SK-N-MC (cell line): ENCODE results near the gene SCNN1A.

ENCODE experiments used
- DNase-seq: peaks from one replicate; pipeline ENCODE4 v3.0.0-alpha.2; 2011; ENCODE audit warnings: low read depth, low spot score
- H3K27ac ChIP-seq: fragments of 200-600 bp; sonication (generic); 2 replicates; pipeline ENCODE4 v1.5.1; 2016; ENCODE audit warnings: mixed run types
- H3K36me3 ChIP-seq: fragments of 200-600 bp; sonication (generic); 2 replicates; pipeline ENCODE4 v1.6.1; 2017; ENCODE audit warnings: antibody characterized with exemption, low read length, mixed read lengths; ENCODE audit not compliant: insufficient read depth
- H3K4me3 ChIP-seq: fragments of 200-600 bp; sonication (generic); 2 replicates; pipeline ENCODE4 v1.5.1; 2016
- H3K9ac ChIP-seq: fragments of 200-600 bp; sonication (generic); 2 replicates; pipeline ENCODE4 v1.8.0; 2017; ENCODE audit warnings: mixed run types, mixed read lengths; ENCODE audit not compliant: insufficient read length
- H3K9me3 ChIP-seq: fragments of 200-600 bp; sonication (generic); 2 replicates; pipeline ENCODE4 v1.6.1; 2017; ENCODE audit warnings: low read depth, mild to moderate bottlenecking, antibody characterized with exemption, low read length, moderate library complexity, mixed read lengths
- EZH2 ChIP-seq: fragments of 200-600 bp; sonication (generic); IDR thresholded peaks from one replicate; pipeline ENCODE4 v1.6.1; 2017; ENCODE audit warnings: antibody characterized with exemption
- FOXP2 ChIP-seq: optimal IDR thresholded peaks from 2 replicates; pipeline ENCODE3; 2011; ENCODE audit warnings: mild to moderate bottlenecking, moderate library complexity; ENCODE audit not compliant: insufficient read depth; ENCODE audit errors: extremely low read length, control extremely low read depth
- POLR2AphosphoS5 ChIP-seq: IDR thresholded peaks from 2 replicates; pipeline ENCODE4 v1.6.1; 2012; ENCODE audit warnings: mild to moderate bottlenecking, low read depth, low read length, borderline replicate concordance

The SCNN1A gene

GRCh38 chr12:6330999-6331714 is 44.2 kb downstream of the SCNN1A start:
- Histone ChIP-seq H3K36me3 (peaks cover 57% of the 10 kb centered on the region; the same call in 1 of the 2 replicates), H3K27ac (no peak overlapping the region), H3K4me3 (no peak overlapping the region), H3K9me3 (no peaks in the 10 kb centered on the region), H3K9ac (no peak overlapping the region)
- DNase-seq = no peak
- TF ChIP-seq POLR2AphosphoS5 (no peak), FOXP2 (no peak), EZH2 (no peak)

- no peak for DNase-seq
- Histone ChIP-seq H3K9ac (no peak overlapping the region), H3K9me3 (no peaks in the 10 kb centered on the region), H3K4me3 (no peak overlapping the region), H3K27ac (no peak overlapping the region), H3K36me3 (peaks cover 57% of the 10 kb centered on the region; the same call in 1 of the 2 replicates)
- TF ChIP-seq FOXP2 = no peak
- no peak for TF ChIP-seq POLR2AphosphoS5
- no peak for TF ChIP-seq EZH2
These were observed 45.2 kb downstream of the SCNN1A start for GRCh38 chr12:6330192-6330591.

- H3K9me3 ChIP-seq = no peaks in the 10 kb centered on the region
- TF ChIP-seq FOXP2 (no peak), POLR2AphosphoS5 (no peak), EZH2 (no peak)
- no peak overlapping the region for H3K9ac ChIP-seq
- DNase-seq = no peak
- H3K36me3 ChIP-seq = peaks cover 54% of the 10 kb centered on the region; the same call in 1 of the 2 replicates
- no peak overlapping the region for H3K4me3 ChIP-seq
- H3K27ac ChIP-seq = no peak overlapping the region
These were observed 45.7 kb downstream of the SCNN1A start for GRCh38 chr12:6329703-6330064.

- H3K27ac ChIP-seq = no peak overlapping the region
- TF ChIP-seq EZH2 (no peak), POLR2AphosphoS5 (no peak), FOXP2 (no peak)
- DNase-seq = no peak
- H3K36me3 ChIP-seq = peaks cover 49% of the 10 kb centered on the region; the same call in 1 of the 2 replicates
- no peak overlapping the region for H3K9ac ChIP-seq
- no peak overlapping the region for H3K4me3 ChIP-seq
- no peaks in the 10 kb centered on the region for H3K9me3 ChIP-seq
These were observed 46.2 kb downstream of the SCNN1A start for GRCh38 chr12:6328945-6329702.

- Histone ChIP-seq H3K9me3 (no peaks in the 10 kb centered on the region), H3K36me3 (peaks cover 39% of the 10 kb centered on the region; the same call in 1 of the 2 replicates), H3K4me3 (no peak overlapping the region), H3K9ac (no peak overlapping the region), H3K27ac (no peak overlapping the region)
- TF ChIP-seq POLR2AphosphoS5 = peak; percentile 35; the same call in 1 of the 2 replicates
- no peak for TF ChIP-seq FOXP2
- DNase-seq = no peak
These were observed 47.2 kb downstream of the SCNN1A start for GRCh38 chr12:6328045-6328779.

- no peak overlapping the region for H3K27ac ChIP-seq
These were observed 47.9 kb downstream of the SCNN1A start for GRCh38 chr12:6327229-6328041.

GRCh38 chr12:6326316-6327228 is 48.8 kb downstream of the SCNN1A start:
- Histone ChIP-seq H3K9ac (no peak overlapping the region), H3K9me3 (no peaks in the 10 kb centered on the region), H3K36me3 (peaks cover 26% of the 10 kb centered on the region; the same call in 1 of the 2 replicates), H3K4me3 (no peak overlapping the region), H3K27ac (no peak overlapping the region)
- DNase-seq = no peak
- TF ChIP-seq POLR2AphosphoS5 = 0 out of 2 replicates have a peak, but pooled peaks have one; percentile 3
- no peak for TF ChIP-seq FOXP2

More at GRCh38 chr12:6327229-6328041, 47.9 kb downstream of the SCNN1A start:
- TF ChIP-seq POLR2AphosphoS5 (no peak; the same call in 1 of the 2 replicates), EZH2 (no peak), FOXP2 (no peak)
- Histone ChIP-seq H3K4me3 (no peak overlapping the region), H3K9ac (no peak overlapping the region), H3K36me3 (peaks cover 32% of the 10 kb centered on the region; the same call in 1 of the 2 replicates), H3K9me3 (no peaks in the 10 kb centered on the region)
- DNase-seq = no peak
